HG03354 (cell line): ENCODE results near the gene PROKR2.

Experiments
- ATAC-seq: cut with Tn5 transposase; IDR thresholded peaks from one replicate; pipeline ENCODE4 v1.9.1; 2021; ENCODE audit warnings: mild to moderate bottlenecking; ENCODE audit not compliant: unreplicated experiment, poor library complexity, severe bottlenecking

The PROKR2 gene

DNA sequence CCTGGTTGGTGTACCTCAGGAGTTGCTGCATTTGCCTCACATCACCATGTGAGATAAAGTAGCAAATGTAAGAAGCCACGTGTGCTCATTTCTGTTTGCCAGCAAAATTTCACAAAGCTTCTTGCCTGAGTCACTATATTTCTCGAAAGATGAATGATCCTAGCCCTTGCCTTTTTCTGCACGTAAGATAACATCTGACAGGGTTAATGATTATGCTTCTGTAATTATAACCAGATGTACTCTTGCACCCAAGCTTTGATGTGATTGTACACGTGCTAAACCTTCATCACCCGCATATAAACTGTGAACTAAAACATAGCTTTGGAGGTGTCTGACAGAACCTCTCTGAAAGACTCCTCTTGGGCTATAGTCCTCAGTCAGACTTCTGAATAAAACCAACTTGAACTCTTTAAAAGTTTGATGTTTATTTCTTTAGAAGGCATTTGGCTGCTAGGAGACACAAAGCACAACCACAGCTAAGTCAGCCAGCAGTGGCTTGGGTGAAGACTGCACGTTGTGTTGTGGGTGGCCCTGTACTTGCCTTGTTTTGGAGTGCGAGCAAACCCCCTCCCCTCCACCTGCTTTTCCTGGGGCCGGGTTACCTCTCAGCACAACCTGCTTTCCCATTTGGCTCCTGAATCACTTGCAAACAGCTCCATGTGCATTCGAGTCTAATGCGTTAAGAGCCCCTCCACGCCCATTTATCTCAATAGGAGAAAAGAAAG, 19.3 kb downstream of the PROKR2 start:
- ATAC-seq: no peak

DNA sequence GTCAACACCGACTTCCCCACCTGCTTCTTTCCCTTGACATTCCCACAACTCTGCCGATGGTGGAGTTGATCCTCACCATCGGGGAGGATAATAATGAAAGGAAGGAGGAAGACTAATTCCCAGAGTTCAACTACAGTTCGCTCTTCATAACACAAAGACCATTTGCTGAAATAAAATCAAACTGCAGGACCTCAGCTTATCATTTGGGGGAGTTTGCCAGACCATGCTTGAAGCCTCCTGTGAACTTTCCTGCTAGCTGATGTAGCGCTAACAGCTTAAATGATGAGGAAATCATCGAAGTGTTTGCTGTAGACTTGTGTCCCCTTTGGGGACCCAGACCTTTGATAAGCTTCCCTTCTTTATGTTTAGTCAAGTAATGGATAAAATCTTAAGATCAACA, 26.2 kb downstream of the PROKR2 start:
- no peak for ATAC-seq

DNA sequence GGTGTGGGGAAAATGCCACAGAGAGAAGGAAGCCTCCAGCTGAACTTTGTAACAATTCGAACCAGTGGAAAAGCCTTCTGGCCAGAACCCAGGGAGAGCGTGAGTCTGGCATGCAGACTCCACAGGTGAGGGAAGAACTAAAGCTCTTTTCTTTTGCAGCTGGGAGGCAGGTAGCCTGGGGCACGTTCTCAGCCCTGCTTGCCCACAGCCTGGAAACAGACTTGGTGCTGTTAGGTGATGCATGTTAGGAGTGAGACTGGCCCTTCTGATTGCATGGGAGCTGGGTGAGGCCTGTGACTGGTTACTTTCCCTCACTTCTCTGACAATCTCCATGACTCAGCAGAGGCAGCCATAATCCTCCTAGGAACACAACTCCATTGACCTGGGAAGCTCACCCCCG, 34.2 kb downstream of the PROKR2 start:
- no peak for ATAC-seq

GRCh38 chr20:5279661-5280060, 37.1 kb downstream of the PROKR2 start:
- no peak for ATAC-seq

DNA sequence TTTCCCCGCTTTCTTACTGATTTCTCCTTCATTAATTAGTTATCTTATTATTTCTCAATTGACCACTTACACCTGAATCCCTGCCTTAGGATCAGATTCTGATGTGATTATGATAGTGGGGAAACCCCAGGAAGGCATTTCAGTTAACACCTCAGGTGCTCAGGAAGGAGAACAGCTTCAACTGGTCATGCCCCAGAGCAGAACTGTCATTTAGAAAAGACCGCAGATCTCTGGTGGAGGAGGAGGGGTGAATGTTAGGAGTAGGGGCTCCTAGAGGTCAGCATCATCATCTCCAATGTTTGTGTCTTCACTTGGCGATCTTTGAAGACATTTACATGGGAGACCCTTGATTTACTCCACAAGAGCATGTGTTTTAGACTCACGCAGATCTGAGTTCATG, 44.5 kb downstream of the PROKR2 start:
- ATAC-seq: no peak

DNA sequence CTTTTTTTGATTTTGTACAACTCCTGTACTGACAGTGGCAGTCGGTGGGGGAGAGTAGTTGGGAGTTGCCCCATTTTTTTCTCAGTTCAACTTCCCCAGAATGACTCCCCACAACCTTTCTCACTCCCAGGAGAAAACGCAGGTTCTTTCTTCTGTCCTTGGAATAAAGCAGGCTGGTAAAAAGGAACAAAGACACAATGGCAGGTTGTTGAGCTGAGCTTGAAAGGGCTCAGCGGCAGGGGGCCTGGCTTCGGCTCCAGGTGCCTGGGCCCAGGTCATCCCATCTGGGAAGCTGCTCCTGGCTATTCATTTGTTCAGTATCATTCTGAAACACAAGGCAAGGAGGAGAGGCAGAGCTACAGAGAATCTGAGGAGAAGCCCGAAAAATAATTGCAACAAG, 46.2 kb downstream of the PROKR2 start:
- no peak for ATAC-seq

DNA sequence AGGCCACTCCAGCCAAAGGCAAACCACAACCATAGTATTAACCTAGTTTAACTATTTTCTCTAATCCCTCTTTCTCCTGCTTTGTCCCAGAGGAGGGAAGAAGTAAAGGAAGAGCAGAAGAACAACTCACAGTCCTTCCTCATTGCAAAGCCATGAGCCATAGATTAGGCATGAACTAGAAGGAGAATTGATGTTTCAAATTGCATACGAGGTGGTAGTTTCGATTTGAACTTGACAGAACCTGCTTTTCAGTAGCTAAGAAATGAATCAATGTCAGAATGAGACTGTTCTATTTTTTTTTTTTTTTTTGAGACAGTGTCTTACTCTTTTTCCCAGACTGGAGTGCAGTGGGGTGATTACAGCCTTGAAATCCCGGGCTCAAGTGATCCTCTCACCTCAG, 48.3 kb downstream of the PROKR2 start:
- ATAC-seq: no peak

DNA sequence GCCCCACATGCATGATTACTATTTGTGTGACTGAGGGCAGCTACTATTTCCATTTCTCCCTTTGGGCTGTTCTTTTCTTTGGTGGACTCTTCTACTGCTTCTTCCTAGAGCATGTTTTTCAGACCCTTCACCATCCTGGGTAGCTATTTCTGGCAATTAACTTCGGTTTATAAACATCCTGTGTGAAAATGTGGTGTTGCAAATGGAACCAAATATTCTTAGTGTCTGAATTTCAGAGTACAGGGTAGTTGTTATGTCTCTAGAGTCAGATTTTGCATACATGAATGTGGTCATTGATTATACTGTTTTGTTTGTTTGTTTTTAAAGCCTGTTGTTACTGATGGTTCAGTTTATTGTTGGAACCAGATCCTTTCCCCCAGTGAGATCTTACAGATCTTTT, 49.7 kb downstream of the PROKR2 start:
- no peak for ATAC-seq
